Measurements from ENCODE around the gene RASGRP2.

- TF ChIP-seq POLR2A (IDR thresholded peaks at IDR 0.05) (no peak), POLR2AphosphoS5 (IDR thresholded peaks at IDR 0.05) (no peak), EP300 (IDR thresholded peaks at IDR 0.05) (no peak)
- TF ChIP-seq, protein P1, sequence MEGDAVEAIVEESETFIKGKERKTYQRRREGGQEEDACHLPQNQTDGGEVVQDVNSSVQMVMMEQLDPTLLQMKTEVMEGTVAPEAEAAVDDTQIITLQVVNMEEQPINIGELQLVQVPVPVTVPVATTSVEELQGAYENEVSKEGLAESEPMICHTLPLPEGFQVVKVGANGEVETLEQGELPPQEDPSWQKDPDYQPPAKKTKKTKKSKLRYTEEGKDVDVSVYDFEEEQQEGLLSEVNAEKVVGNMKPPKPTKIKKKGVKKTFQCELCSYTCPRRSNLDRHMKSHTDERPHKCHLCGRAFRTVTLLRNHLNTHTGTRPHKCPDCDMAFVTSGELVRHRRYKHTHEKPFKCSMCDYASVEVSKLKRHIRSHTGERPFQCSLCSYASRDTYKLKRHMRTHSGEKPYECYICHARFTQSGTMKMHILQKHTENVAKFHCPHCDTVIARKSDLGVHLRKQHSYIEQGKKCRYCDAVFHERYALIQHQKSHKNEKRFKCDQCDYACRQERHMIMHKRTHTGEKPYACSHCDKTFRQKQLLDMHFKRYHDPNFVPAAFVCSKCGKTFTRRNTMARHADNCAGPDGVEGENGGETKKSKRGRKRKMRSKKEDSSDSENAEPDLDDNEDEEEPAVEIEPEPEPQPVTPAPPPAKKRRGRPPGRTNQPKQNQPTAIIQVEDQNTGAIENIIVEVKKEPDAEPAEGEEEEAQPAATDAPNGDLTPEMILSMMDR (IDR thresholded peaks at IDR 0.05), result no peak
Measured at GRCh38 chr11:64751580-64751979, 7.6 kb upstream of the RASGRP2 start.
